HG03095 (cell line): ENCODE results near the gene TCFL5.
"Not testable (repeated sequence)": the region's sequence is repeated elsewhere in the genome, so short reads cannot be mapped to it uniquely, and the experiment has no call there.

Source experiments
- ATAC-seq: cut with Tn5 transposase; IDR thresholded peaks from one replicate; pipeline ENCODE4 v1.9.1; 2021; ENCODE audit warnings: moderate library complexity; ENCODE audit not compliant: unreplicated experiment

Gene TCFL5

GRCh38 chr20:62858058-62858830, 3.4 kb downstream of the TCFL5 start:
- ATAC-seq = no peak

GRCh38 chr20:62856931-62857619, 4.5 kb downstream of the TCFL5 start:
- no peak for ATAC-seq

- no peak for ATAC-seq
These were observed 6.5 kb downstream of the TCFL5 start for GRCh38 chr20:62855120-62855519.

GRCh38 chr20:62854121-62854520, 7.5 kb downstream of the TCFL5 start:
- ATAC-seq = no peak

- not testable (repeated sequence) for ATAC-seq
These were observed 8.3 kb downstream of the TCFL5 start for GRCh38 chr20:62853304-62853703.

GRCh38 chr20:62852841-62853240, 8.8 kb downstream of the TCFL5 start:
- ATAC-seq = no peak

GRCh38 chr20:62852196-62852595, 9.4 kb downstream of the TCFL5 start:
- ATAC-seq = no peak

GRCh38 chr20:62850333-62850974, 11.2 kb downstream of the TCFL5 start:
- no peak for ATAC-seq

GRCh38 chr20:62849431-62849830, 12.2 kb downstream of the TCFL5 start:
- ATAC-seq = no peak

- not testable (repeated sequence) for ATAC-seq
These were observed 12.7 kb downstream of the TCFL5 start for GRCh38 chr20:62848917-62849316.

GRCh38 chr20:62846166-62846890, 15.3 kb downstream of the TCFL5 start:
- ATAC-seq = no peak

GRCh38 chr20:62845416-62846160, 16.0 kb downstream of the TCFL5 start:
- ATAC-seq = no peak

- ATAC-seq = no peak
These were observed 17.4 kb downstream of the TCFL5 start for GRCh38 chr20:62844182-62844581.

GRCh38 chr20:62843656-62844055, 18.0 kb downstream of the TCFL5 start:
- no peak for ATAC-seq

GRCh38 chr20:62841705-62842212, 19.9 kb downstream of the TCFL5 start:
- ATAC-seq = no peak

- ATAC-seq = no peak
These were observed 21.1 kb downstream of the TCFL5 start for GRCh38 chr20:62840244-62841197.

GRCh38 chr20:62839816-62840215, 21.8 kb downstream of the TCFL5 start:
- no peak for ATAC-seq

GRCh38 chr20:62839261-62839660, 22.4 kb downstream of the TCFL5 start:
- ATAC-seq = no peak
